NCI-H524 (cell line): ENCODE data around the gene MDM2.
"Not testable (repeated sequence)": the region's sequence is repeated elsewhere in the genome, so short reads cannot be mapped to it uniquely, and the experiment has no call there.

Experiments used
- DNase-seq, 2 experiments: peaks; one replicate each; lab custom pipeline; 2025; lab: John Stamatoyannopoulos, UW

Gene MDM2

DNA sequence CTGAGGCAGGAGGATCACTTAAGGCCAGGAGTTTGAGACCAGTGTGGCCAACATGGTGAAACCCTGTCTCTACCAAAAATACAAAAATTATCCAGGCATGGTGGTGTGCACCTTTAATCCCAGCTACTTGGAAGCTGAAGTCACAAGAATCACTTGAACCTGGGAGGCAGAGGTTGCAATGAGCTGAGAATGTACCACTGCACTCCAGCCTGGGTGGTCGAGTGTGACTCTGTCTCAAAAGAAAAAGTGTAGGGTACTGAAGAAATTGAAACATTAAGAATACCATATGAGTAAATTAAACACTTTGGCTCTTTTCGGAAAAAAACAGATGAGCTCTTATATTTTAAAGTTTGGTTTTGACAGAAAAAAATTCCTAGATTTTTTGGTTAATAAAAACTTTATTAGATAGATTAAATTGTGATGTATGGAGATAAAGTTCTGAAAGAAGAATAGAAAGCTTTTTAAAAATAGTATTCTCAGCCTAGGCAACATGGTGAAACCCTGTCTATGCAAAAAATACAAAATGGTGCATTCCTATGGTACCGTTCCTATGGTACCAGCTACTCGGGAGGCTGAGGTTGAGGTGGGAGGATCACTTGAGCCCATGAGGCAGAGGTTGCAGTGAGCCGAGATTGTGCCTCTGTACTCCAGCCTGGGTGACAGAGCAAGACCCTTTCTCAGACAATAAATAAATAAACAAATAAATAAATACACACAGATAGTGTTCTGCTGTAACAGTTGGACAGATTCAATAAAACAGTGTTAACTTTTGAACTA, 20.1 kb downstream of the MDM2 start:
- DNase-seq, result no peak

DNA sequence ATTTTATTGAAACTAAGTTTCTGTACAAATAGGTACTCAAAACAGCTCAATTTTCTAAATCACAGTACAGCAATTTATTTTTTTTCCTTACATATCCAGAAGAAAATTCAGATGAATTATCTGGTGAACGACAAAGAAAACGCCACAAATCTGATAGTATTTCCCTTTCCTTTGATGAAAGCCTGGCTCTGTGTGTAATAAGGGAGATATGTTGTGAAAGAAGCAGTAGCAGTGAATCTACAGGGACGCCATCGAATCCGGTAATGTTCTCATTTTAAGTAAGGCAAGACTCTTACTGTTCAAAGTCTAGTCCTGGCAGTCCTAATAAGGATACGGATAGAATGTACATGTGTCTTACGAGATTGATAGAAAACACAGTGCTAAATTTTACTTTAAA, 20.7 kb downstream of the MDM2 start:
- no peak for DNase-seq

DNA sequence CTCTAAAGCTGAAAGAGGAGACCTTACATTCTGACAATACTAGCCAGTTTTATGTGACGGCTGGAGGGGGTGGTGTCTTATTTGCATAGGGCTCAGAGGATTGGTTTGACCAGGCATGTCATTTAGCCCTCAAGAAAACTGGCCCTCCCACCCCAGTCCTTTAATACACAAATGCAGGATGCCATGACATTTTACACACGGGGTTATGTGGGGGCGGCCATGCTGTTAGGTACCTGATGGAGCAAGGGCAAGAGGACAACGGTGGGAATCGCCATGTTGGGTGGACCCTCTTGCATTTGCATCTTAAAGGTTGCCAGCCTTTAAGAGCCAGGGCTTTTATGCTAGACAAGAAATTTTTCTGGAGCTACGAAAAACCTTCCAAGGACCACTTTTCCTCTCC, 23.3 kb downstream of the MDM2 start:
- no peak for DNase-seq

DNA sequence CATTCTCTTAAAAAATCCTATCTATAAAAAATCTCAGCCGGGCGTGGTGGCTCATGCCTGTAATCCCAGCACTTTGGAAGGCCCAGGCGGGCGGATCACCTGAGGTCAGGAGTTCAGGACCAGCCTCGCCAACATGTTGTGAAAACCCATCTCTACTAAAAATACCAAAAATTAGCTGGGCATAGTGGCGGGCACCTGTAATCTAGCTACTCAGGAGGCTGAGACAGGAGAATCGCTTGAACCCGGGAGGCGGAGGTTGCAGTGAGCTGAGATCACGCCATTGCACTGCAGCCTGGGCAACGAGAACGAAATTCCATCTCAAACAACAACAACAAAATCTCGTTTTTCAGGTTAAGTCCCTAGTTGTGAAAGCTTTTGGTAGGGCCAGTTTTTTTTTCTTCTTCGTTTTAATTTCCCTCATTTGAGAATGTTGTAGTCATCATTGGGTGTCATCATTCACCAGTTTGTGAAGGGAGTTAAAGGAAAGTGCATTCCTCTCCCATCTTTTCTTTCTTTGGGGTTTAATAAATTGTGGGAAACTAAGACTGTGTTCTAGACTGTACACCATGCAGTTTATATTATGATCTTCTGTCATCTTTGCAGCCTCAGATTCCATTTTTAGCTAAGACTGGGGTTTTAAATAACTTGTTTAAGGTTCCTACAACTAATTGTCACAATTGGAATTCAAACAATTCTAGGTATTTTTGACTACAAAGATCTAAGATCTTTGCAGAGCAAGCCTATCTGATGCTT, 23.9 kb downstream of the MDM2 start:
- DNase-seq, result no peak

DNA sequence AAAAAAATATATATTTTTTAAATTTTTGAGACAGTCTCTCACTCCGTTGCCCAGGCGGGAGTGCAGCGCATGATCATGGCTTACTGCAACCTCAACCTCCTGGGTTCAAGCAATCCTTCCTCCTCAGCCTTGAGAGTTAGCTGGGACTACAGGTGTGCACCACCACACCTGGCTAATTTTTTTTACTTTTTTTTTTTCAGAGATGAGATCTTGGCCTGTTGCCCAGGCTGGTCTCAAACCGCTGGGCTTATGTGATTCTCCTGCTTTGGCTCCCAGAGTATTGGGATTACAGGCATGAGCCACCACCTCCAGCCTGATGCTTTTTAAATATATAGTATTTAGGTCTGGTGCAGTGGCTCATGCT, 24.5 kb downstream of the MDM2 start:
- no peak for DNase-seq

DNA sequence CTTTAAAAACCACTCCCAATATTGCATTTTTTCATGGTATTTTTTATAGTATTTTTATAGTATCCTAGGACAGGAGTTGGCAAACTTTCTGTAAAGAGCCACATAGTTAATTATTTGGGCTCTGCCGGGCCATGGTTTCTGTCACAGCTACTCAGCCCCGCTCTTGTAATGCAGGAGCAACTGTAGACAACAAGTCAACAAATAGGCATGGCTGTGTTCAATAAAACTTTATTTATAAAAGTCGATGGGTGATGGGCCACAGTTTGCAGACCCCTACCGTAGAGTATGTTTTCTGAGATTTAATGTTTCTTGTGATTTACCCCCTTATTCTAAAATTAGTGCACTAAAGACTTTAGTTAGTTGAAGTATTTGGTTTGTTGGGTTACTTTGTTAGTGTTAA, 25.5 kb downstream of the MDM2 start:
- DNase-seq, result no peak

DNA sequence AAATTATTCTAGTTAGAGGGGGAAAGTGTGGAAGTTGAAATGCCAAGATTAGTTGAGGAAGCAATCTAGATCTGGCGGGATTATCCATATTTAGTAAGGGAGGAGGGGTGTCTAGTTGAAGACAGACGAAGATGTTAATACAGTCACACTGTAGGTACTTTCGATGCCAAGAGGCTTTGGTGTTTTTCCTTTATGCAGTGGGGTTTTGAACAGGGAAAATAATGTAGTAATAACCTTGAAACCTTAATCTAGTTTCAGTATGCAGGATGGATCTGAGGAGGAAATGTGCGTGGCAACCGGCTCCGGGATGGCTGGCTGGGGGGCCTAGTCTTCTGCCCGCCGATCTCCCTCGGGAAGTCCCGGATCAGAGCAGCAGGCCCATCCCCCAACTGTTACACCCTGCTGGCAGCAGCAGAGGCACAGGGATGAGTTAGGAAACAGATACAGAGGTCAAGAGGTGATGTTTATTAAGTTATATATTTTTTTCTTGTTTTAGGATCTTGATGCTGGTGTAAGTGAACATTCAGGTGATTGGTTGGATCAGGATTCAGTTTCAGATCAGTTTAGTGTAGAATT, 27.4 kb downstream of the MDM2 start:
- DNase-seq, result no peak

DNA sequence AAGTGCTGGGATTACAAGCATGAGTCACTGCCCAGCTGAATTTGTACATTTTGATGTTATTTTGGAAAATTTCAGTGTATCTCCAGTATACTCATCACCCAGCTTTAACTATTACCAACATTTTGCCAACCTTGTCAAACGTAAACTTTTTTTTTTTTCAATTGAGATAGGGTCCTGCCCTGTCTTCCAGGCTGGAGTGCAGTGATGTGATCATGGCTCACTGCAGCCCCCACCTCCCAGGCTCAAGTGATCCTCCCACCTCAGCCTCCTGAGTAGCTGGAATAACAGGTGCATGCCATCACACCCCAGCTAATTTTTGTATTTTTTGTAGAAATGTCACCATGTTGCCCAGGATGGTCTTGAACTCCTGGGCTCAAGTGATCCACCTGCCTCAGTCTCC, 29.2 kb downstream of the MDM2 start:
- no peak for DNase-seq

DNA sequence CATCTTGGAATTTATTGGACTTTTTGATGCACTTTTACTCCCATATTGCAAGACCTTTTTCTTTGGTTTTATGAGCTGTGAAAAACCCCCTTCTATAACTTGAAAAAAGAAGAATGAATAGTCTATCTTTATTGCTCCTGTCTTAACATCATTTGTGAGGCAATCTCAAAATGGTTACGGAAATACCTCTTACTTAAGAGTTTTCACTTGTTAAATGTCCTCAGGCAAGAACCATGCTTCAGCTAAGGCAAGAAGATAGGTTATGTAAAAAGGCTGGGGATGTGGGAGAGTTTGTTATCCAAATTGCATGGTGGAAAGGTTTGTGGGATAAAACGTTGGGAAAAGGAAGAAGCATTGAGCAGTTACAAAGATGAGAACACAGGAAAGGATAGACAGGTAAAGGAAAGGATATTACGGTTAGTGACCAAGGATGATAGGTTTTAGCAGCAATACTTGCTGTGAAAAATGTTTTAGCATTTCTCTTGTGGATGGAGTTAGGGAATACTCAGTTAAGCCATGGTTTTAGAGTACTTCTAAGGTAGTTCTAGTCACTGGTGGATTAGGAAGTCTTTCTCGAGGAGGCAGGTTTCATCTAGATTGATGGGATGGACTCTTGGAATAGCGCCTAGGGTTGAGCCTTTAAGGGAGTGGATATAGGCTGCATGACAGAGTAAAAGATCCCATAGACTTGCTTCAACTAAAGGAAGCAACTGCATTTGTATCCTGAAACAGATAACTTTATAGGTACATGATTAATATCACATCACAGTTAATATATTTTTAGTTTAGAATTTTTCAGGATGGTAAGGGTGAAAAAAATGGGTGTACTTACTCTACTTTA, 30.3 kb downstream of the MDM2 start:
- DNase-seq, result no peak

DNA sequence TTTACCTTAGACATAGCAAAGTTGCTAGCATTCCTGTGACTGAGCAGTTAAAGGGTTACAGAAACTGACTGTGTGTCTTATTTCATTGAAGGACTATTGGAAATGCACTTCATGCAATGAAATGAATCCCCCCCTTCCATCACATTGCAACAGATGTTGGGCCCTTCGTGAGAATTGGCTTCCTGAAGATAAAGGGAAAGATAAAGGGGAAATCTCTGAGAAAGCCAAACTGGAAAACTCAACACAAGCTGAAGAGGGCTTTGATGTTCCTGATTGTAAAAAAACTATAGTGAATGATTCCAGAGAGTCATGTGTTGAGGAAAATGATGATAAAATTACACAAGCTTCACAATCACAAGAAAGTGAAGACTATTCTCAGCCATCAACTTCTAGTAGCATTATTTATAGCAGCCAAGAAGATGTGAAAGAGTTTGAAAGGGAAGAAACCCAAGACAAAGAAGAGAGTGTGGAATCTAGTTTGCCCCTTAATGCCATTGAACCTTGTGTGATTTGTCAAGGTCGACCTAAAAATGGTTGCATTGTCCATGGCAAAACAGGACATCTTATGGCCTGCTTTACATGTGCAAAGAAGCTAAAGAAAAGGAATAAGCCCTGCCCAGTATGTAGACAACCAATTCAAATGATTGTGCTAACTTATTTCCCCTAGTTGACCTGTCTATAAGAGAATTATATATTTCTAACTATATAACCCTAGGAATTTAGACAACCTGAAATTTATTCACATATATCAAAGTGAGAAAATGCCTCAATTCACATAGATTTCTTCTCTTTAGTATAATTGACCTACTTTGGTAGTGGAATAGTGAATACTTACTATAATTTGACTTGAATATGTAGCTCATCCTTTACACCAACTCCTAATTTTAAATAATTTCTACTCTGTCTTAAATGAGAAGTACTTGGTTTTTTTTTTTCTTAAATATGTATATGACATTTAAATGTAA, 31.5 kb downstream of the MDM2 start:
- DNase-seq, result peak in 1 of 2 experiments; percentile 4

DNA sequence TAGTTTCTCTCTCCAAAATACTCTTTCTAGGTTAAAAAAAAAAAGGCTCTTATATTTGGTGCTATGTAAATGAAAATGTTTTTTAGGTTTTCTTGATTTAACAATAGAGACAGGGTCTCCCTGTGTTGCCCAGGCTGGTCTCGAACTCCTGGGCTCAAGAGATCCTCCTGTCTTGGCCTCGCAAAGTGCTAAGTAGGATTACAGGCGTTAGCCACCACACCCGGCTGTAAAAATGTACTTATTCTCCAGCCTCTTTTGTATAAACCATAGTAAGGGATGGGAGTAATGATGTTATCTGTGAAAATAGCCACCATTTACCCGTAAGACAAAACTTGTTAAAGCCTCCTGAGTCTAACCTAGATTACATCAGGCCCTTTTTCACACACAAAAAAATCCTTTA, 33.2 kb downstream of the MDM2 start:
- DNase-seq, result not testable (repeated sequence)

DNA sequence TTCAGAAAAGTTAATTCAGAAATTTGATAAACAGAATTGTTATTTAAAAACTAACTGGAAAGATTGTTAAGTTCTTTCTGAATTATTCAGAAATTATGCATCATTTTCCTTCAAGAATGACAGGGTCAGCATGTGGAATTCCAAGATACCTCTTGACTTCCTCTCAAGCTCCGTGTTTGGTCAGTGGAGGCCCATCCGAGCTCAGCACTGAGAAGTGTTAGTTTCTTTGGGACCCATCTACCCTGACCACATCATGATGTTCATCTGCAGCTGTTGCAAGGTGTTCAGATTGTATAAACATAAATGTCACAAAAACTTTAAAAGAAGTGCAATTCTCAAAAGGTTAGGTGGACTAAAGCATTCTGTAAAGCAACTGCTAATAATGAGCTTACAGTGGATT, 33.7 kb downstream of the MDM2 start:
- DNase-seq, result no peak

DNA sequence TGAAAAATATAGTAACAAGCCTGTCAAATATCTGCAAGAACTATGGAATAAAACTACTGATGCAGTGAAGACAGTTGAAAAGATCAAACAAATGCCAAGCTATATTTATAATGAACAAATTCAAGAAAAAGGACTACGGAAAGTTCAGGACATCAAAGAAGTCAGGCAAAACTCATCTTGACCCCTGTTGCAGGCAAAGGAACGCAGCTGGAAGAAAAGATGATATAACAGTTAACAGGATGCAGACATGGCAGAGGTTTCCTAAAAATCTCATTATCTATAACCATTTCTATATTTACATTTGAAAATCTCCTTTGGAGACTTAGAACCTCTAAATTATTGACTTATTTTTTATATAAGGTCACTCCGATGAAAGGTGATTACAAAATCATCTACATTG, 34.1 kb downstream of the MDM2 start:
- no peak for DNase-seq

DNA sequence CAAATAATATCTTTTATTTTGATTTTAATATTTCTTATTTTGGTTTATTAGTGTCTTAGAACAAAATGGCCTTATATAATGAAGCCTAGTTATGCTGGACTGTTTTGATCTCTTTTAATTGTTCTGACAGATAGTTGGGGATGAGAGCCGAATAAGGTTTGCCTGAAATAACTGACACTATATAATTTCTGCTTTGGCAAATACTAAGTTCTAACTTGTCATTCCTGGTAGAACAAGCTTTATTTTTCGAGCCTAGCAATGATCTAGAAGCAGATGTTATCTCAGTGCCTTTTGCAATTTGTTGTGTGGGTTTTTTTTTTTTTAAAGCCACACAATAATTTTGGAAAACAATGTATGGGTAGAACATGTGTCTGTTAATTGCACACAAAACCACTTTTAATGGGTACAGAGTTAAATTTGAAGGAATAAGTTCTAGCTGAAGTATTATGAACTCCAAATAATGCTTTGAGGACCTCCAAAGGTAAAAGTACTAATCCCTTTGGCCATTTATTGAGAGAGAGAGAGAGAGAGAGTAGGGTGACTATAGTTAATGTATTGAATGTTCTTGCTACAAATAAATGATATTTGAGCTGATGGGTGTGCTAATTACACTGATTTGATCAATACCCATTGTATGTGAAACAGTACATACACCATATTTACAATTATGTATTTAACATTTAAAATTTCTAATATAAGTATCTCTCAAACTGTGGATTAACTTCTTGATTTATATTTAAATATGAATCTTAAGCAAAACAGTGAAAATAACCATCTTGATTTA, 35.0 kb downstream of the MDM2 start:
- DNase-seq, result no peak

DNA sequence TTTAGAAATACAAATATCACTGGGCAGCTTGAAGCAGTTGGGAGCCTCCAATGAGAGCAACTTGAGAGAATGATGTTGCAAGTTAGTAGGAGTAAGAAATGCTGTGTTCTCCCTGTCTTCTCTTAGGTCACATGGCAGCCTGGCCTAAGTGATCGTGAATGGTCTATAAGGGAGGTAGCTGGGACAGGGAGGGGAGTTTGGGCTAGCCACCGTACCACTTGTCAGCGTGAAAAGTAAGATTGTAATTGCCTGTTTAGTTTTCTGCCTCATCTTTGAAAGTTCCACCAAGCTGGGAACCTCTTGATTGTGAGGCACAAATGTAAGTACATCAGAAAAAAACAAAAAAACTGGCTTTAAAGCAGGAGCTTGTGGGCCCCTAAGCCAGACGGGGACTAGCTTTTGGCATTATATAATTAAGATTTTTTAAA, 36.4 kb downstream of the MDM2 start:
- no peak for DNase-seq

DNA sequence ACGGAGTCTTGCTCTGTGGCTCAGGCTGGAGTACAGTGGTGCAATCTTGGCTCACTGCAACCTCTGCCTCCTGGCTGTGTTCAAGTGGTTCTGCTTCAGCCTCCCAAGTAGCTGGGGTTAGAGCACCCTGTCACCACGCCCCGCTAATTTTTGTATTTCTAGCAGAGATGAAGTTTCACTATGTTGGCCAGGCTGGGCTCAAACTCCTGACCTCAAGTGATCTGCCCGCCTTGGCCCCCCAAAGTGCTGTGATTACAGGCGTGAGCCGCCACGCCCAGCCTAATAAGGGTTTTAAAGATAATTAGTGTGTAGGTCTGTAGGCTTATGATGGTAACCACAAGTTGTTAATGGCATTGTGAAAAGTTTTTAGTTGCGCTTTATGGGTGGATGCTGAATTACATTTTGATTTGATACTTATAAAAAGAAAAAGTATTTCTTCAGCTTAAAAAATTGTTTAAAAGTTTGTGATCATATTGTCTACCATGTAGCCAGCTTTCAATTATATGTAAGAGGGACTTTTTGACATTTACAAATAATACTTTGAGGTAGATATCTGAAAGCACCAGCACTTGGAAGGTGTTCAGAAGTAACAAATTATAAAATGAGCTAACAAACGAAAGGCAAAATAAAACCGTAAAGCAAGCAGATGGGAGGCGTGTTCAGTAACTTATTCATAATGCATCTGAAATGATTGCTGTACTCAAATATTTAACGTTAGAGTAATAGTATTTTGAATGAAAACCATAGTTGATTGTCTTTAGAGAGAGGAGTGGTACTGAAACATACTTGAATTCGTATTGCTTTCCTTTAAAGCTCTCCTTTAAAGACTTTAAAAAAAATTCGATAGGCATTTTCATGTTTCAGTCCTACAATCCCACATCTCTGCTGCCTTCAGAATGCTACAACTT, 37.1 kb downstream of the MDM2 start:
- no peak for DNase-seq

DNA sequence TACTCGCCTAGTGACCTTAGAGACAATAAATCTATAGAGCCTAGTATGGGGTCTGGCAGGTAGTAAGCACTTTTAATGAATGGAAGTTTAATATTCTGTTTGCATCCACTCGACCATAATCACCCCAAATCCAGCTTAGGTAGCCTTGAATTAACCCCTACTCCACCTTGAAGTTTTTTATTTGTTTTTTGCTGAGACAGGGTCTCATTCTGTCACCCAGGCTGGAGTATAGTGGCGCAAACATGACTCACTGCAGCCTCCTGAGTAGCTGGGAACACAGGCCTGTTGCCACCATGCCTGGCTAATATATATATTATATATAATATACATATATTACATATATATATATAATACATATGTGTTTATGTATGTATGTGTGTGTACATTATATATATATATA, 38.8 kb downstream of the MDM2 start:
- no peak for DNase-seq

DNA sequence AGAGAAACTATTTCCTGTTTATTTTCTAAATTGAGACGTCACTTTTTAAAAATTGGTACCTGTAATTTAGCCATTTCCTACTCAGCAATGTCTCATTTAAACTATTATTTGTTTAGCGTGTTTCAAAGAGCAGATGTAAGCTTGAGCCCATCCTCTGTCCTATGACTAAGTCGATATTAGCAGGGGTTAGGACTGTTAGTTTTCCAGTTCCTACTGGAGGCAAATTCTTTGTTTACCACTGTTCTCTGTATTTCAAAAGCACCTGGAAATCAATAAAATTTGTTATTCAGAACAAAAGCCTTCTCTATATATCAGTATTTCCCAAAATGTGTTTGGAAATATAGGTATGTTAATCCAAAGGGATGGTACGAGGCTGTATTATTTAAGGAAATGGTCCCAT, 42.4 kb downstream of the MDM2 start:
- DNase-seq, result no peak

DNA sequence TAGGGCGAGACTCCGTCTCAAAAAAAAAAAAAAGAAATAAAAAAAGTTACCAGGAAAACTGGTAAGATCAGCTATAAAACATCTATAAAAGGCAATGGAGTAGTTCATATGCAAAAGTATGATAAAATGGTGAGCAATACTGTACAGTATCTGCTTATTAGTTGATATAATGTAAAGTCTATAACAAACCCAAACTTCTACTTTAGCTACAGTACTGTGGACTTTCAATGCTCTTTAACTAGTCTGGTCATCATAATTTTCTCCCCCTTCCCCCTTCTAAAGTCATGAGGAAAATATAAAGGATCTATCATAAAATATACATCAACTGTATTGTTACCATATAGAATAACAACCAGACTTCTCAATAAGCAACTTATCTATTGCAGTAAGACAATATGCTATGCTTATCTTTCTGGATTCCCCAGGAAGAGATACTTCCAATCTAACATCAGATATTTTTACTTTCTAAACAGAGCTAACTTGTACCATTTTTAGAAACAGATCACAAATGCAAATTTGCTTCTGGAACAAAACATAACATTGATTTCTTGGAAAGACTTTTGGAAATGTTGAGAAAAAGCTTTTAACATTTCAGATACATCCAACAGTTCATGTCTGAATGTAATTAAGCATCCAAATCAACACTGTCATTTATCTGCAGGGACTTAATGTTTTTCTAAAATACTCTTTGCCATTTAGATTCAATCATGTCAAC, 43.8 kb downstream of the MDM2 start:
- no peak for DNase-seq
